PC-3 (cell line): Measurements from ENCODE around the gene JCAD. TPM values are rescaled to one million over a fixed set of nuclear protein-coding genes. Genes with fewer than 3 reads are reported as not detected.
A peak's percentile ranks its signal among the peaks of the same experiment; 100 is the strongest.

Source experiments
- ATAC-seq: fragments of 200-7000 bp; cut with Tn5 transposase; 2 replicates; pipeline ENCODE4 v1.9.1; 2020; ENCODE audit warnings: mild to moderate bottlenecking, moderate library complexity
- BruUV-seq: library from RNA; stranded (reverse); fragments of 400-500 nt; replicated peaks from 2 replicates; lab custom pipeline; 2021; lab: Mats Ljungman, UMichigan
- CTCF ChIA-PET: fragments of 300-600 bp; sonication (Branson Sonifier 250); formaldehyde crosslinking; loops from one replicate; lab custom pipeline; 2022; ENCODE audit warnings: antibody characterized with exemption; lab: Charles Lee
- POLR2A ChIA-PET: fragments of 300-600 bp; sonication (Branson Sonifier 250); formaldehyde crosslinking; loops from one replicate; lab custom pipeline; 2022; ENCODE audit warnings: antibody characterized with exemption; ENCODE audit not compliant: unreplicated experiment; lab: Charles Lee
- DNase-seq: peaks from one replicate; pipeline ENCODE4 v3.0.0-alpha.2; 2015
- H2AFZ ChIP-seq: fragments of 300-600 bp; sonication (generic); 2 replicates; pipeline ENCODE4 v1.6.0; 2016; ENCODE audit warnings: antibody characterized with exemption, low read length
- H3F3A ChIP-seq: fragments of 300-600 bp; sonication (generic); one replicate; pipeline ENCODE4 v1.6.0; 2017; ENCODE audit warnings: antibody characterized with exemption, low read length, control low read depth, mild to moderate bottlenecking; ENCODE audit not compliant: unreplicated experiment
- H3K27ac ChIP-seq: fragments of 300-600 bp; sonication (generic); 2 replicates; pipeline ENCODE4 v1.5.1; 2016; ENCODE audit warnings: mild to moderate bottlenecking, low read length
- H3K27me3 ChIP-seq: fragments of 300-600 bp; sonication (generic); 2 replicates; pipeline ENCODE4 v1.6.1; 2016; ENCODE audit warnings: low read length, mixed read lengths
- H3K36me3 ChIP-seq: fragments of 300-600 bp; sonication (generic); 2 replicates; pipeline ENCODE4 v1.6.1; 2016; ENCODE audit warnings: low read depth, mixed run types, low read length, mixed read lengths
- H3K4me1 ChIP-seq: fragments of 300-600 bp; sonication (generic); 2 replicates; pipeline ENCODE4 v1.5.1; 2016; ENCODE audit warnings: low read length; ENCODE audit not compliant: insufficient read depth
- H3K4me2 ChIP-seq: fragments of 300-600 bp; sonication (generic); 2 replicates; pipeline ENCODE4 v1.6.0; 2016; ENCODE audit warnings: low read length
- H3K4me3 ChIP-seq: fragments of 300-600 bp; sonication (generic); 2 replicates; pipeline ENCODE4 v1.5.1; 2016; ENCODE audit warnings: mild to moderate bottlenecking, low read length, mixed read lengths
- H3K79me2 ChIP-seq: fragments of 300-600 bp; sonication (generic); 2 replicates; pipeline ENCODE4 v1.6.1; 2017; ENCODE audit warnings: low read length, mixed read lengths
- H3K9ac ChIP-seq: fragments of 300-600 bp; sonication (generic); 2 replicates; pipeline ENCODE4 v1.6.0; 2016; ENCODE audit warnings: mild to moderate bottlenecking, low read length
- H3K9me2 ChIP-seq: fragments of 300-600 bp; sonication (generic); replicated peaks from 2 replicates; pipeline ENCODE4 v1.6.1; 2016; ENCODE audit warnings: mixed run types, low read length, mixed read lengths
- H3K9me3 ChIP-seq: fragments of 300-600 bp; sonication (generic); 2 replicates; pipeline ENCODE4 v1.6.1; 2016; ENCODE audit warnings: low read length, mixed read lengths
- H4K20me1 ChIP-seq: fragments of 300-600 bp; sonication (generic); 2 replicates; pipeline ENCODE4 v1.6.1; 2016; ENCODE audit warnings: low read length, mixed read lengths
- CTCF ChIP-seq: fragments of 300-600 bp; sonication (generic); conservative IDR thresholded peaks from 2 replicates; pipeline ENCODE4 v1.5.1; 2017; ENCODE audit warnings: antibody characterized with exemption, low read depth, mild to moderate bottlenecking, low read length
- EZH2 ChIP-seq: fragments of 300-600 bp; sonication (generic); IDR thresholded peaks from one replicate; pipeline ENCODE4 v1.6.1; 2017; ENCODE audit warnings: antibody characterized with exemption, mild to moderate bottlenecking, low read length; ENCODE audit not compliant: unreplicated experiment
- EZH2phosphoT487 ChIP-seq: fragments of 300-600 bp; sonication (generic); IDR thresholded peaks from 2 replicates; pipeline ENCODE4 v1.6.1; 2018; ENCODE audit warnings: mild to moderate bottlenecking, antibody characterized with exemption, low read length, borderline replicate concordance
- intact Hi-C: fragments of 100-400 bp; cut with micrococcal nuclease; formaldehyde crosslinking; loops from 2 replicates; pipeline ENCODE4 v1.9.0; 2023
- total RNA-seq: library from RNA; depleted of rRNA; stranded (reverse); fragments of >200 nt; gene quantifications from 2 replicates; pipeline ENCODE4 v1.2.3, GENCODE V29; 2014

JCAD gene
- total RNA-seq, 1 experiment from 2014 or later = 5.0 TPM

DNA sequence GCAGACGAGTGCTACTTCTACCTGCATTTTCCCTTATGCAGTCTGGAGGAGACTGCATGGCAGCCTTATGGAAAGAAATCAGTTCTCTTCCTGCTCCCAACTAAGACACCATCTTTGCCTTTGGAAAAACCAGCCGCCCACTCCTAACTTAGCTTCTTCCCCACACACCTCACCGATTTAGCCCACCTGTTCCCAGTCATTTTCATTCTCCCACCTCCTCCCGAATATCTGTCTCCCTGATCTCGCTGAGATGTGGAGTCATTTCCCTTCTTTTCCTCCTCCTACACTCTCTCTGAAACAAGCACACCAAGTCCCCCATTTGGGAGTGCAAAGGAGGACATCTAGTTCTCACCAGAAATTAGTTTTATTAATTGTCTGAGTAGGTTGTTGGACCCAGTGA, 35.2 kb upstream of the JCAD start:
- DNase-seq (no peak), ATAC-seq (no peak)
- peaks cover 7% of the 10 kb centered on the region for H3F3A ChIP-seq
- peaks cover 28% of the 10 kb centered on the region for H3K4me1 ChIP-seq
- no peak overlapping the region for H2AFZ ChIP-seq
- H3K9ac ChIP-seq = no peak overlapping the region
- ChIA-PET POLR2A (no interaction called here), CTCF (no interaction called here)
- no peaks in the 10 kb centered on the region for H4K20me1 ChIP-seq
- intact Hi-C loops = no loop called here
- no peak overlapping the region for H3K4me3 ChIP-seq
- no TSS peak for BruUV-seq
- H3K27me3 ChIP-seq = no peaks in the 10 kb centered on the region
- TF ChIP-seq CTCF (no peak), EZH2 (no peak), EZH2phosphoT487 (no peak)
- H3K27ac ChIP-seq = no peak overlapping the region
- no peaks in the 10 kb centered on the region for H3K9me3 ChIP-seq
- H3K36me3 ChIP-seq = no peaks in the 10 kb centered on the region
- no peak overlapping the region for H3K4me2 ChIP-seq
- H3K9me2 ChIP-seq = no peaks in the 10 kb centered on the region
- no peaks in the 10 kb centered on the region for H3K79me2 ChIP-seq

DNA sequence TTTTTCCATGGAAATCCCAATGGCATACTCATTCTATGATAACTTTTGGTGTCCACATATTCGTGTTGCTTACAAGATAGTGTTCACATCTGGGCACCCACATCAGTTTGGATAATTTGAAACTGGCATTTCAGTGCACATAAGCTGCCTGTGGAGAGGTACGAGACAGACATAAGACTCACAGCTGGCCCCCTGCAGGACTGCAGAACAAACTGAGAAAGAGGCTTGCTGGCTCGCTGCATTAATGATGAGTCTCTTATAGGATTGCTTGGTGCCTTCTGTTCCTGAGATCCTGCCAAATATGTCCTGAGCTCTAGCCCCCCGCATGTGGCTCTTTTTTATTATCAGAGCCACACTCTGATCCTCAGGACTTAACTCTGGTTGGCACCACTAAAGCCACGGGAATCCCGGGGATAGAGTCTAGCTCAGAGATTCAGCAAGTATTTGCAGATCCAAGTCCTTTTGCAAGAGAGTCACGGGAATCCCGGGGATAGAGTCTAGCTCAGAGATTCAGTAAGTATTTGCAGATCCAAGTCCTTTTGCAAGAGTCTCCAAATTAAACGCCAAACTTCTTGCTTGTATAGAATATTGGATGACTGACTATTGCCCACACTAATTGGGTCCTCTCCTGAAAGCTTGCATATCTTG, 34.0 kb upstream of the JCAD start:
- TF ChIP-seq EZH2 = no peak
- no peak for TF ChIP-seq EZH2phosphoT487
- POLR2A ChIA-PET = no interaction called here
- no peak overlapping the region for H3K4me2 ChIP-seq
- CTCF ChIA-PET = no interaction called here
- H2AFZ ChIP-seq = no peak overlapping the region
- ATAC-seq = no peak
- no peaks in the 10 kb centered on the region for H3K27me3 ChIP-seq
- no peaks in the 10 kb centered on the region for H3F3A ChIP-seq
- H3K79me2 ChIP-seq = no peaks in the 10 kb centered on the region
- intact Hi-C loops = no loop called here
- H3K9me2 ChIP-seq = no peaks in the 10 kb centered on the region
- no peak overlapping the region for H3K4me3 ChIP-seq
- peaks cover 21% of the 10 kb centered on the region for H3K4me1 ChIP-seq
- no TSS peak for BruUV-seq
- no peaks in the 10 kb centered on the region for H3K36me3 ChIP-seq
- H3K9ac ChIP-seq = no peak overlapping the region
- H4K20me1 ChIP-seq = no peaks in the 10 kb centered on the region
- H3K27ac ChIP-seq = no peak overlapping the region
- H3K9me3 ChIP-seq = no peaks in the 10 kb centered on the region
- no peak for DNase-seq

DNA sequence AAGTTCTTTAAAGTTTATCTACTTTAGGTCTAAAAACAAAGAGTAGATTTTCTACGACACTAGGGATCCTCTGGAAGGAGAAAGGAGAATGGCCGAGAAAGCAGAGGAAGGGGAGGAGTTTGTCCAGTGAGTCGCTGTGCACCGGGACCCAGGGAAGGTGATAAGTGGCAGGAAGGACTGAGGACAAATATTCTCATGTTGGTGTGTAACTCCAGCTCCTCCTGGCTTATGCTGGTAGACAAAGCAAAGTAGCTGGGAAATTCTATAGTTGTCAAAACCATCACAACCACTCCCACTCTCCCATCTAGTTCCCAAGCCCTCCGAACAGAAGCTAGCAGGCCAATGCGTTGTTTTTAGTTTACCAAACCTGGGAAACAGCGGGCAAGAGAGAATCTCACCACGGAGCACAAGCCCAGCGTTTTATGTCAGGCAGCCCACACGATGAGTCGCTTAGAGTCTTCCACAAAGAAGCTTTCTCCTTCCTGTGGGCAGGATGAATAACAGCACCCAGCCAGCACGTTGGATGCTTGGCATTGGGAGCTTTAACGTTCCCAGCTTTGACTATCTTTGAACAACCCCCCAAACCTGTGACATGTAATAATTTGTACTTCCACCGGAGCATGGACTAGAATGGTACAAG, 32.9 kb upstream of the JCAD start:
- H3K9me2 ChIP-seq = no peaks in the 10 kb centered on the region
- no peaks in the 10 kb centered on the region for H3K36me3 ChIP-seq
- peak; percentile 60 for DNase-seq
- no peaks in the 10 kb centered on the region for H3K27me3 ChIP-seq
- intact Hi-C loops = no loop called here
- peaks cover 12% of the 10 kb centered on the region for H3K4me1 ChIP-seq
- TF ChIP-seq CTCF (no peak), EZH2phosphoT487 (no peak), EZH2 (no peak)
- H4K20me1 ChIP-seq = no peaks in the 10 kb centered on the region
- peak overlapping the region; percentile 83 for H3K4me2 ChIP-seq
- H3K79me2 ChIP-seq = no peaks in the 10 kb centered on the region
- BruUV-seq = no TSS peak
- peak overlapping the region; percentile 42 for H3K4me3 ChIP-seq
- peak overlapping the region; percentile 48; the same call in 1 of the 2 replicates for H3K9ac ChIP-seq
- peak overlapping the region; percentile 91 for H2AFZ ChIP-seq
- H3F3A ChIP-seq = no peaks in the 10 kb centered on the region
- no peaks in the 10 kb centered on the region for H3K9me3 ChIP-seq
- CTCF ChIA-PET = interaction anchor here (0.5 to 1.1 kb wide), 3 partner anchors 94 to 149 kb away, joined by 3 read pairs; no protein-coding TSS in a partner anchor
- ATAC-seq = peak; percentile 83
- POLR2A ChIA-PET = no interaction called here
- peak overlapping the region; percentile 89 for H3K27ac ChIP-seq
